ENCODE results near the gene DSE. TPM values are rescaled to one million over a fixed set of nuclear protein-coding genes. Genes with fewer than 3 reads are reported as not detected.

Gene DSE
- total RNA-seq, 4 donors from 2014 or later: 22.2 to 32.8 (median 30.5) TPM

- 75 to 98% methylated on average over 2 of the region's 2 CpGs for WGBS, 2 donors
- Histone ChIP-seq H3K4me1 (no peaks in the 10 kb centered on the region), H3K27me3 (no peaks in the 10 kb centered on the region), H3K27ac (no peak overlapping the region), H3K9me3 (no peaks in the 10 kb centered on the region), H3K4me3 (replicated peaks in 1 of 3) (no peak overlapping the region), H3K36me3 (no peaks in the 10 kb centered on the region)
- intact Hi-C loops (cut with DNase I): no loop called here
- no peak for TF ChIP-seq CTCF (IDR thresholded peaks at IDR 0.05)
- no peak for TF ChIP-seq POLR2A (IDR thresholded peaks at IDR 0.05)
- no peak for DNase-seq
Observed at GRCh38 chr6:116362276-116362675, 8.5 kb upstream of the DSE start.

- no peaks in the 10 kb centered on the region for H3K4me1 ChIP-seq
- H3K4me3 ChIP-seq (replicated peaks in 1 of 3): no peak overlapping the region
- intact Hi-C loops (cut with DNase I): no loop called here
- TF ChIP-seq POLR2A (IDR thresholded peaks at IDR 0.05) (no peak), CTCF (IDR thresholded peaks at IDR 0.05) (no peak)
- H3K27ac ChIP-seq: no peak overlapping the region
- H3K27me3 ChIP-seq: no peaks in the 10 kb centered on the region
- no peak for DNase-seq
- no peaks in the 10 kb centered on the region for H3K9me3 ChIP-seq
- no peaks in the 10 kb centered on the region for H3K36me3 ChIP-seq
Observed at GRCh38 chr6:116363759-116364158, 7.0 kb upstream of the DSE start.

GRCh38 chr6:116364321-116364720, 6.4 kb upstream of the DSE start:
- H3K4me1 ChIP-seq: no peaks in the 10 kb centered on the region
- 82 to 84% methylated on average over 2 of the region's 2 CpGs for WGBS, 2 donors
- TF ChIP-seq POLR2A (IDR thresholded peaks at IDR 0.05) (no peak), CTCF (IDR thresholded peaks at IDR 0.05) (no peak)
- intact Hi-C loops (cut with DNase I): no loop called here
- no peak for DNase-seq
- no peak overlapping the region for H3K4me3 ChIP-seq (replicated peaks in 1 of 3)
- H3K9me3 ChIP-seq: no peaks in the 10 kb centered on the region
- H3K36me3 ChIP-seq: no peaks in the 10 kb centered on the region
- no peak overlapping the region for H3K27ac ChIP-seq
- no peaks in the 10 kb centered on the region for H3K27me3 ChIP-seq

- Histone ChIP-seq H3K27me3 (no peaks in the 10 kb centered on the region), H3K36me3 (no peaks in the 10 kb centered on the region), H3K4me1 (no peaks in the 10 kb centered on the region), H3K4me3 (replicated peaks in 1 of 3) (no peak overlapping the region), H3K9me3 (no peaks in the 10 kb centered on the region), H3K27ac (no peak overlapping the region)
- no peak for TF ChIP-seq POLR2A (IDR thresholded peaks at IDR 0.05)
- TF ChIP-seq CTCF (IDR thresholded peaks at IDR 0.05): no peak
- 77 to 79% methylated on average over 2 of the region's 2 CpGs for WGBS, 2 donors
- intact Hi-C loops (cut with DNase I): no loop called here
- DNase-seq: no peak
Observed at GRCh38 chr6:116365743-116366142, 5.0 kb upstream of the DSE start.

GRCh38 chr6:116366740-116367275, 3.9 kb upstream of the DSE start:
- Histone ChIP-seq H3K4me1 (no peaks in the 10 kb centered on the region), H3K36me3 (no peaks in the 10 kb centered on the region), H3K27me3 (no peaks in the 10 kb centered on the region), H3K27ac (no peak overlapping the region), H3K9me3 (no peaks in the 10 kb centered on the region), H3K4me3 (replicated peaks in 1 of 3) (no peak overlapping the region)
- 92 to 96% methylated on average over 6 of the region's 6 CpGs for WGBS, 2 donors
- no peak for DNase-seq
- TF ChIP-seq POLR2A (IDR thresholded peaks at IDR 0.05): no peak
- TF ChIP-seq CTCF (IDR thresholded peaks at IDR 0.05): no peak
- intact Hi-C loops (cut with DNase I): no loop called here
